OCI-LY3 (cell line): ENCODE data around the gene TCTN1.
A peak's percentile ranks its signal among the peaks of the same experiment; 100 is the strongest.

ENCODE experiments used
- H2AFZ ChIP-seq: fragments of 200-600, 300-600 bp; shearing (Covaris generic); 2 replicates; pipeline ENCODE4 v1.6.0; 2014; ENCODE audit warnings: antibody characterized with exemption, low read depth, low read length
- H3K27ac ChIP-seq: fragments of 200-600, 300-600 bp; sonication (generic); 2 replicates; pipeline ENCODE4 v1.5.1; 2014; ENCODE audit warnings: mild to moderate bottlenecking, low read length, moderate library complexity, mixed read lengths
- H3K27me3 ChIP-seq: fragments of 200-600, 300-600 bp; sonication (generic); 2 replicates; pipeline ENCODE4 v1.6.1; 2014; ENCODE audit warnings: low read depth, low read length, mixed read lengths
- H3K36me3 ChIP-seq: fragments of 200-600, 300-600 bp; sonication (generic); replicated peaks from 2 replicates; pipeline ENCODE3; 2014; ENCODE audit warnings: low read depth, low read length, mixed read lengths
- H3K4me1 ChIP-seq: fragments of 300-600, 200-600 bp; sonication (generic); 2 replicates; pipeline ENCODE4 v1.6.1; 2014; ENCODE audit warnings: low read length, mixed read lengths
- H3K4me2 ChIP-seq: fragments of 200-600, 300-600 bp; sonication (generic); 2 replicates; pipeline ENCODE4 v1.6.1; 2014; ENCODE audit warnings: low read length, mixed read lengths
- H3K4me3 ChIP-seq: fragments of 300-600, 200-600 bp; sonication (generic); 2 replicates; pipeline ENCODE4 v1.5.1; 2014; ENCODE audit warnings: antibody characterized with exemption, mild to moderate bottlenecking, low read length, moderate library complexity
- H3K79me2 ChIP-seq: fragments of 300-600, 200-600 bp; shearing (Covaris generic); 2 replicates; pipeline ENCODE4 v1.6.1; 2014; ENCODE audit warnings: mild to moderate bottlenecking, low read length, mixed read lengths
- H3K9ac ChIP-seq: fragments of 300-600, 200-600 bp; shearing (Covaris generic); 2 replicates; pipeline ENCODE4 v1.6.0; 2014; ENCODE audit warnings: mild to moderate bottlenecking, low read length, moderate library complexity
- H3K9me3 ChIP-seq: fragments of 200-600, 300-600 bp; shearing (Covaris generic); 2 replicates; pipeline ENCODE4 v1.6.1; 2014; ENCODE audit warnings: low read length, mixed read lengths; ENCODE audit not compliant: insufficient read depth
- H4K20me1 ChIP-seq: fragments of 200-600, 300-600 bp; sonication (generic); 2 replicates; pipeline ENCODE4 v1.6.1; 2016; ENCODE audit warnings: low read length, mixed read lengths; ENCODE audit not compliant: insufficient read depth
- CTCF ChIP-seq: fragments of 200-600, 300-600 bp; sonication (generic); IDR thresholded peaks from 2 replicates; pipeline ENCODE4 v1.5.1; 2014; ENCODE audit warnings: antibody characterized with exemption, low read length, low read depth
- EZH2phosphoT487 ChIP-seq: fragments of 200-600 bp; shearing (Covaris generic); IDR thresholded peaks from 2 replicates; pipeline ENCODE4 v1.6.1; 2018; ENCODE audit warnings: antibody characterized with exemption, mixed run types, low read depth

TCTN1 gene

GRCh38 chr12:110606253-110606611, 7.7 kb upstream of the TCTN1 start:
- TF ChIP-seq CTCF (no peak), EZH2phosphoT487 (no peak)
- no peaks in the 10 kb centered on the region for H4K20me1 ChIP-seq
- H3K36me3 ChIP-seq = no peaks in the 10 kb centered on the region
- H3K9me3 ChIP-seq = no peaks in the 10 kb centered on the region
- H3K4me2 ChIP-seq = peak overlapping the region; percentile 51
- no peaks in the 10 kb centered on the region for H3K79me2 ChIP-seq
- no peak overlapping the region for H2AFZ ChIP-seq
- H3K9ac ChIP-seq = peak overlapping the region; percentile 62
- peak overlapping the region; percentile 87 for H3K27ac ChIP-seq
- H3K4me3 ChIP-seq = peak overlapping the region; percentile 63
- no peaks in the 10 kb centered on the region for H3K27me3 ChIP-seq
- peaks cover 49% of the 10 kb centered on the region for H3K4me1 ChIP-seq

GRCh38 chr12:110613071-110613770, 708 bp upstream of the TCTN1 start:
- TF ChIP-seq EZH2phosphoT487 (no peak), CTCF (no peak)
- Histone ChIP-seq H3K27ac (no peak overlapping the region), H3K9ac (peak overlapping the region; percentile 71), H3K4me2 (peak overlapping the region; percentile 62), H3K9me3 (no peaks in the 10 kb centered on the region), H3K4me1 (peaks cover 25% of the 10 kb centered on the region), H4K20me1 (no peaks in the 10 kb centered on the region), H3K27me3 (no peaks in the 10 kb centered on the region), H3K4me3 (peak overlapping the region; percentile 84), H3K79me2 (no peaks in the 10 kb centered on the region), H2AFZ (peak overlapping the region; percentile 62), H3K36me3 (peaks cover 6% of the 10 kb centered on the region)

DNA sequence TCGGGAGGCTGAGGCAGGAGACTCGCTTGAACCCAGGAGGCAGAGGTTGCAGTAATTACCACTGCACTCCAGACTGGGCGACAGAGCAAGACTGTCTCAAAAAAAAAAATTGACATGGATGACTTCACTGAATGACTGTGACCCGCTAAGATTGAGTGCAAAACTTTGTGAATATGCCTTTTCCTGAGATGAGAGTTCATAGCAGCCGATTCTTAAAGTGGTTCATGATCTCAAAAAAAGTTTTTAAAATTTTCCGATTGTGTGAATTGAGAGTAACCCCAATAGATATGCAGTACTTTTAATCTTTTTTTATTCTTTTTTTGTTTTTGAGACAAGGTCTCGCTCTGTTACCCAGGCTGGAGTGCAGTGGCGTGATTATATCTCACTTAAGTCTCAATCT, 1.2 kb downstream of the TCTN1 start:
- Histone ChIP-seq H4K20me1 (no peaks in the 10 kb centered on the region), H3K27ac (no peak overlapping the region), H3K4me2 (peak overlapping the region; percentile 68), H3K36me3 (peaks cover 6% of the 10 kb centered on the region), H3K9ac (0 out of 2 replicates have a peak overlapping the region, but pooled peaks have one; percentile 67), H3K9me3 (no peaks in the 10 kb centered on the region), H3K4me1 (peaks cover 29% of the 10 kb centered on the region), H3K27me3 (no peaks in the 10 kb centered on the region), H2AFZ (no peak overlapping the region), H3K4me3 (peak overlapping the region; percentile 84; the same call in 1 of the 2 replicates), H3K79me2 (no peaks in the 10 kb centered on the region)
- TF ChIP-seq CTCF (no peak), EZH2phosphoT487 (no peak)

DNA sequence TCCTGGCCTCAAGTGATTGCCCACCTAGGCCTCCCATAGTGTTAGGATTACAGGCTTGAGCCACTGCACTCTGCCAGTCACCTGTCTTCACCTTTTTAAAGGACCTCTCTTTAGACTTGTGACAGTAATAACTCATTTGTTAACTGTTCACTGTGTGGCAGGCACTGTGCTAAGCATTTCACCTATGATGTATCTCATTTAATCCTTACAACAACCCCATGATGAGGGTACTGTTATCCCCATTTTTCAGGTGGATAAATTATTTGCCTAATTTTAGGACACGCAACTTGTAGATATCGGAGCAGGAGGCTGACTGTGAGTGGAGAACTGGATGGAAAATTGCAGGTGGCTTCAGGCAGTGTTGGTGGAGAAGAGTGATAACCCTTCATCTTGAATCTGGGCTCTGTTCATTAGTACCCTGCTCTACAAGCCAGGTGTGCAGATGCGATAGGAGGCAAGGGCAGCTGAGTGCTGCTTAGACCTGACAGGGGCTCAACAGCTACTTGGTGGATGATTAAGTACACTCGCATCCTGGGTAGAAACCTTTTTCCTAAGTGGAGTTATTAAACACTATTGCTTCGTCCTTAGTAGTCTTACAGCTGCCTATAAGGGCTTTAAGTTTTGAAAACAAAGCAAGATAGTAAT, 2.7 kb downstream of the TCTN1 start:
- peaks cover 39% of the 10 kb centered on the region for H3K4me1 ChIP-seq
- no peaks in the 10 kb centered on the region for H3K27me3 ChIP-seq
- H3K4me2 ChIP-seq = no peak overlapping the region
- H3K79me2 ChIP-seq = no peaks in the 10 kb centered on the region
- H3K36me3 ChIP-seq = peaks cover 6% of the 10 kb centered on the region
- no peak overlapping the region for H3K4me3 ChIP-seq
- no peaks in the 10 kb centered on the region for H3K9me3 ChIP-seq
- H3K27ac ChIP-seq = no peak overlapping the region
- H3K9ac ChIP-seq = no peak overlapping the region
- no peaks in the 10 kb centered on the region for H4K20me1 ChIP-seq
- no peak overlapping the region for H2AFZ ChIP-seq
- no peak for TF ChIP-seq EZH2phosphoT487
- no peak for TF ChIP-seq CTCF
